Measurements from ENCODE around the gene KDF1. TPM values are rescaled to one million over a fixed set of nuclear protein-coding genes. Genes with fewer than 3 reads are reported as not detected.

KDF1 gene
- total and polyA plus RNA-seq, 8 donors, result 7.2 to 13.7 (median 9.2) TPM

GRCh38 chr1:26922431-26922729 lies 37.9 kb downstream of the KDF1 start:
- TF ChIP-seq CTCF (IDR thresholded peaks at IDR 0.05), result no peak
- Histone ChIP-seq H3K27ac (peak overlapping the region; percentile 85 to 97 (median 90)), H3K27me3 (no peaks in the 10 kb centered on the region), H3K9me3 (no peaks in the 10 kb centered on the region), H3K36me3 (peaks cover 3 to 25% (median 8%) of the 10 kb centered on the region in 3 donors), H3K4me3 (peak overlapping the region; percentile 77 to 97 (median 88)), H3K4me1 (peaks cover 13 to 17% (median 16%) of the 10 kb centered on the region in 3 donors)
- WGBS, 2 donors, result 3 to 5% methylated on average over 6 of the region's 6 CpGs
- no peak for FAIRE-seq
- ATAC-seq, result no peak
- intact Hi-C loops (cut with DNase I), result no loop called here
- DNase-seq, result no peak

- TF ChIP-seq CTCF (IDR thresholded peaks at IDR 0.05), result no peak
- FAIRE-seq, result peak; percentile 88
- H3K4me1 ChIP-seq, result peaks cover 13 to 17% (median 16%) of the 10 kb centered on the region in 3 donors
- DNase-seq, result peak; percentile 94 to 99 (median 97)
- WGBS, 2 donors, result 0% methylated on average over 64 to 83 of the region's 83 CpGs
- H3K36me3 ChIP-seq, result peaks cover 3 to 24% (median 8%) of the 10 kb centered on the region in 3 donors
- intact Hi-C loops (cut with DNase I), result no loop called here
- H3K4me3 ChIP-seq, result peak within 1 kb of the TSS; percentile 77 to 97 (median 88)
- no peaks in the 10 kb centered on the region for H3K27me3 ChIP-seq
- ATAC-seq, result peak; percentile 95 to 98 (median 97)
- H3K27ac ChIP-seq, result peak within 1 kb of the TSS; percentile 85 to 97 (median 90)
- no peaks in the 10 kb centered on the region for H3K9me3 ChIP-seq
These were observed 38.5 kb downstream of the KDF1 start, which contains the start of gene NUDC for GRCh38 chr1:26921540-26922430. TSS of gene NUDC (plus strand) at chr1:26921743. CDS start at chr1:26921849, 106 bp downstream.

GRCh38 chr1:26921126-26921539 lies 39.1 kb downstream of the KDF1 start:
- TF ChIP-seq CTCF (IDR thresholded peaks at IDR 0.05), result no peak
- Histone ChIP-seq H3K27ac (peak overlapping the region; percentile 85 to 97 (median 90)), H3K9me3 (no peaks in the 10 kb centered on the region), H3K27me3 (no peaks in the 10 kb centered on the region), H3K36me3 (peaks cover 0 to 18% (median 8%) of the 10 kb centered on the region in 3 donors), H3K4me1 (peaks cover 13 to 23% (median 23%) of the 10 kb centered on the region in 3 donors), H3K4me3 (peak overlapping the region in 3 of 4 donors; percentile 77 to 97 (median 93))
- DNase-seq (peak in 1 of 6 donors; percentile 25), ATAC-seq (peak; percentile 13 to 33 (median 30)), FAIRE-seq (no peak)
- 12 to 15% methylated on average over 7 of the region's 7 CpGs for WGBS, 2 donors
- intact Hi-C loops (cut with DNase I), result no loop called here

GRCh38 chr1:26915204-26915842 lies 44.9 kb downstream of the KDF1 start:
- Histone ChIP-seq H3K4me1 (peaks cover 17 to 34% (median 20%) of the 10 kb centered on the region in 3 donors), H3K9me3 (no peaks in the 10 kb centered on the region), H3K27me3 (no peaks in the 10 kb centered on the region), H3K27ac (peak overlapping the region; percentile 79 to 97 (median 92)), H3K36me3 (no peaks in the 10 kb centered on the region), H3K4me3 (no peak overlapping the region)
- FAIRE-seq (no peak), ATAC-seq (peak; percentile 8 to 42 (median 34)), DNase-seq (peak; percentile 71 to 90 (median 86))
- 12 to 19% methylated on average over 5 of the region's 5 CpGs for WGBS, 2 donors
- intact Hi-C loops (cut with DNase I), result no loop called here
- no peak for TF ChIP-seq CTCF (IDR thresholded peaks at IDR 0.05)

All from pancreas (tissue), 10 donors.